AG09309 (cell line): Measurements from ENCODE around the gene ADNP2.

Source experiments
- DNase-seq: peaks from one replicate; pipeline ENCODE4 v3.0.0-alpha.2; 2010; ENCODE audit warnings: low read depth
- H3K4me3 ChIP-seq: 2 replicates; pipeline ENCODE4 v1.5.1; 2011; ENCODE audit warnings: mild to moderate bottlenecking, low read depth, low read length, moderate library complexity; ENCODE audit not compliant: control insufficient read depth
- TF ChIP-seq, protein P1 (sequence below): IDR thresholded peaks from 2 replicates; pipeline ENCODE4 v1.5.1; 2011; ENCODE audit warnings: mild to moderate bottlenecking, low read depth, low read length, inconsistent platforms; ENCODE audit not compliant: insufficient read depth, control insufficient read depth; ENCODE audit errors: missing control alignments

The ADNP2 gene

DNA sequence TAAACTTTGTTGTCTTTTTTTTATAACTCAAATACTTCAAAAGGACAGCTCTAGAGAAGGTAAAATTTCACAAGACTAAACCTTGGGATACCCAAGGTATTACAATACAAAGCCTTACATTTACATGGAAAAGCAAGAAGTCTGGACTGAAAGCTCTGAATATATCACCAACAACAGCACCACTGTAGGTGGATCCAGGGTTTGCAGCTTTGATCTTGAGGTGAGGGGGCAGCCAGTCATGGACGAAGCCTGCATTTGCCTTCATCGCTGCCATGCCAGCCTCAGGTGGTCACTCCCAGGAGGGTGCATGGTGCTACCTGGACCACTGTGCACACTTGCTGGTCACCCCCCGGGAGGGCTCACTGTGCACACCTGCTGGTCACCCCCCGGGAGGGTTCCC is 38.2 kb upstream of the ADNP2 start:
- TF ChIP-seq, protein P1, sequence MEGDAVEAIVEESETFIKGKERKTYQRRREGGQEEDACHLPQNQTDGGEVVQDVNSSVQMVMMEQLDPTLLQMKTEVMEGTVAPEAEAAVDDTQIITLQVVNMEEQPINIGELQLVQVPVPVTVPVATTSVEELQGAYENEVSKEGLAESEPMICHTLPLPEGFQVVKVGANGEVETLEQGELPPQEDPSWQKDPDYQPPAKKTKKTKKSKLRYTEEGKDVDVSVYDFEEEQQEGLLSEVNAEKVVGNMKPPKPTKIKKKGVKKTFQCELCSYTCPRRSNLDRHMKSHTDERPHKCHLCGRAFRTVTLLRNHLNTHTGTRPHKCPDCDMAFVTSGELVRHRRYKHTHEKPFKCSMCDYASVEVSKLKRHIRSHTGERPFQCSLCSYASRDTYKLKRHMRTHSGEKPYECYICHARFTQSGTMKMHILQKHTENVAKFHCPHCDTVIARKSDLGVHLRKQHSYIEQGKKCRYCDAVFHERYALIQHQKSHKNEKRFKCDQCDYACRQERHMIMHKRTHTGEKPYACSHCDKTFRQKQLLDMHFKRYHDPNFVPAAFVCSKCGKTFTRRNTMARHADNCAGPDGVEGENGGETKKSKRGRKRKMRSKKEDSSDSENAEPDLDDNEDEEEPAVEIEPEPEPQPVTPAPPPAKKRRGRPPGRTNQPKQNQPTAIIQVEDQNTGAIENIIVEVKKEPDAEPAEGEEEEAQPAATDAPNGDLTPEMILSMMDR: no peak
- DNase-seq: no peak
- H3K4me3 ChIP-seq: no peak overlapping the region

DNA sequence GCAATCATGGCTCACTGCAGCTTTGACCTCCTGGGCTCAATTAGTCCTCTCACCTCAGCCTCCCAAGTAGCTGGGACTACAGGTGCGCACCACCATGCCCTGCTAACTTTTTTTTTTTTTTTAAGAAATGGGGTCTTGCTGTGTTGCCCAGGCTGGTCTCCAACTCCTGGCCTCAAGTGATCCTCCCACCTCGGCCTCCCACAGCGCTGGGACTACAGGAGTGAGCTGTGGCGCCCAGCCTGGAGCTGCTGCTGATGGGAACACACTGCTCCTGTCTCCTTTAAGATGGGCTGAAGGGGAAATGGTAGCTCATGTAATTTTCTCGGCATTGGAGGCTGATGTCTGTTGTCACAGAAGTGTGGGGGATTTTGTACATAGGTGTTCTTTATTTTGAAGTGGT is 34.9 kb upstream of the ADNP2 start:
- TF ChIP-seq, protein P1: no peak
- no peak overlapping the region for H3K4me3 ChIP-seq
- DNase-seq: no peak

DNA sequence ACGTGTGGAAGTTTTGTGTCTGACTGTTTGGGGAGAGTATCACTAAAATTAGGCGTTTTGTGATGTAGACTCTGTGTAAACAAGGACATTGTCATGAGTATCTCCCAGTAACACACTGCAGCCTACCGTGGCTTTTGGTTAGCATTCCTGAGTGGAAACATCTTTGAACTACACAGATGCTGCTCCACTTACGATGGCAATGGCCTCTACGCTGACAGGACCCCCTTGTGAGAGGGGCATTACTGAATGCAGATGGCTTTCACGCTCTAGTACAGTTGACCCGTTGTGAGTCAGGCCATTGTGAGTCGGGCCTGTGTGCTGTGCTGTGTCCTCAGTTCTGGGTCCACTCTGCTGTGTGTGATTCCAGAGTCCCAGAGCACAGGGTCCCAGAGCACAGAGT is 34.4 kb upstream of the ADNP2 start:
- DNase-seq: no peak
- no peak overlapping the region for H3K4me3 ChIP-seq
- TF ChIP-seq, protein P1: no peak

DNA sequence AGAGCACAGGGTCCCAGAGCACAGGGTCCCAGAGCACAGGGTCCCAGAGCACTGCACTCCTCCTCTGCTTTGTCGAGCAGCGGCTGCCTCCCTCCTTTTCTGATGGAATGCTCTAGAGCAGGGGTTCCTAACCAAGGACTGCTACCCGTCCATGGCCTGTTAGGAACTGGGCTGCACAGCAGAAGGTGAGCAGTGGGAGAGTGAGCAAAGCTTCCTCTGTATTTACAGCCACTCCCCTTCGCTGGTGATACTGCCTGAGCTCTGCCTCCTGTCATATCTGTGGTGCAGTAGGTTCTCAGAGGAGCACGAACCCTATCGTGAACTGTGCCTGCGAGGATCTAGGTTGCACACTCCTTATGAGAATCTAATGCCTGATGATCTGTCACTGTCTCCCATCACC is 33.1 kb upstream of the ADNP2 start:
- TF ChIP-seq, protein P1: no peak
- DNase-seq: no peak
- no peak overlapping the region for H3K4me3 ChIP-seq

DNA sequence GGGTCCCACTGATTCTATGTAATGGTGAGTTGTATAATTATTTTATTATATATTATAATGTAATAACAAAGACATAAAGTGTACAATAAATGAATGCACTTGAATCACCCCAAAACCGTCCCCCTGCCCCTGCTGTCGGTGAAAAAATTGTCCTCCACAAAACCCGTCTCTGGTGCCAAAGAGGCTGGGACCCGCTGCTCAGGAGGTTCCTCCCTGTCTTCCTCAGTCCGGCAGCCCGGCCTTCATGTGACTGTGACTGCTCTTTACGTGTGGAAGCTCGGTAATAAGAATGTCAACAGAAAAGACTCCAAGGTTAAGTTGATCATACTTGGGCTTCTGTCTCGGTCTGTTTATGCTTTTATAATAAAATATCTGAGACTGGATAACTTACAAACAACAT is 32.7 kb upstream of the ADNP2 start:
- no peak overlapping the region for H3K4me3 ChIP-seq
- no peak for DNase-seq
- TF ChIP-seq, protein P1: no peak

DNA sequence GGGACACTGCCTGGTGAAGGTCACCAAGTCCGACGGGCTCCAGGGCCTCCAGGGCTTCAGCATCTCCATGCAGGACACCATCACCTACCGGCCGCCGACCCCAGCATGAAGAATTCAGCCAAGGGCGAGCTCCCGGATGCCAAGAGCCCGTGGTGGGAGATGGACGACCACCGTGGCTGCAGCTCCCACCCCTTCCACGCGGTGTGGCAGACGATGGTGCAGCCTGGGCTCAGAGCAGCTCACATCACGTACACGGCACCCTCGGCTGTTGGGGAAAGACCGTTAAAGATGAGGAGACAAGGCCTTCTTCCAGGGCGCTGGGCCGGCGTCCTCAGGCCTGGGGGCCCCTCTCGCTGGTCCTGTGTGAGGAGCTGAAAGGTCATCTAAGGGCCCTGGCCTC is 31.2 kb upstream of the ADNP2 start:
- no peak overlapping the region for H3K4me3 ChIP-seq
- TF ChIP-seq, protein P1: no peak
- DNase-seq: no peak

DNA sequence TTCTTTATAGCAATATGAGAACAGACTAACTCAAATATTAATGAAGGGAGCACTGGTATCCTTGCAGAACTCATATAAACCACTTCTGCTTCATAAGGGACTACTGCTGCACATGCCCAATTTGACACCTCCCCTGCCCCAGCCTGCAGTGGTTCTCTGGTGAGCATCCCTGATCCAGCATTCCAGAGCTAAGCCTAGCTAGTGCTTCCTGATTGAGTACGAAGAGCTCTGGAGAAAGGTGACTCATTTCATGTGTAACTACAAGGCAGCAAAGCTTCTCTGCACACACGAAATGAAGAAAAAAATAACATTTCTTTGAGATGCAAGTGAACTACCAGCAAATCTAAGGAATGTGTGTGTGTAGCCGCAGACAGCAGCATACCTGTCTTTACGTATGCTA is 22.8 kb upstream of the ADNP2 start:
- no peak overlapping the region for H3K4me3 ChIP-seq
- no peak for DNase-seq
- TF ChIP-seq, protein P1: no peak
